GM13976 (cell line): ENCODE data around the gene LTA.

ENCODE experiments used
- DNase-seq: peaks from one replicate; pipeline ENCODE4 v3.0.0; 2012; ENCODE audit warnings: low spot score
- CTCF ChIP-seq: IDR thresholded peaks from 2 replicates; pipeline ENCODE4 v1.5.1; 2012; ENCODE audit warnings: borderline replicate concordance, mild to moderate bottlenecking; ENCODE audit not compliant: insufficient read depth; ENCODE audit errors: extremely low read depth, missing control alignments, control extremely low read depth
- in situ Hi-C: fragments of 300-500 bp; cut with MboI; formaldehyde crosslinking; loops from one replicate; pipeline ENCODE4 v1.12.0; 2022; ENCODE audit warnings: low sequenced_read_pairs, mixed read lengths, inconsistent platforms; ENCODE audit not compliant: unreplicated experiment

The LTA gene

GRCh38 chr6:31621320-31621939, 49.3 kb downstream of the LTA start:
- in situ Hi-C loops = no loop called here
- no peak for TF ChIP-seq CTCF

GRCh38 chr6:31621991-31622390, 49.9 kb downstream of the LTA start:
- DNase-seq = no peak
- no peak for TF ChIP-seq CTCF
- in situ Hi-C loops = no loop called here

More at GRCh38 chr6:31621320-31621939, 49.3 kb downstream of the LTA start:
- DNase-seq = no peak

GRCh38 chr6:31622684-31623091, 50.6 kb downstream of the LTA start:
- no peak for TF ChIP-seq CTCF
- no peak for DNase-seq
- in situ Hi-C loops = no loop called here
